ENCODE results near the gene PEMT.

The PEMT gene

DNA sequence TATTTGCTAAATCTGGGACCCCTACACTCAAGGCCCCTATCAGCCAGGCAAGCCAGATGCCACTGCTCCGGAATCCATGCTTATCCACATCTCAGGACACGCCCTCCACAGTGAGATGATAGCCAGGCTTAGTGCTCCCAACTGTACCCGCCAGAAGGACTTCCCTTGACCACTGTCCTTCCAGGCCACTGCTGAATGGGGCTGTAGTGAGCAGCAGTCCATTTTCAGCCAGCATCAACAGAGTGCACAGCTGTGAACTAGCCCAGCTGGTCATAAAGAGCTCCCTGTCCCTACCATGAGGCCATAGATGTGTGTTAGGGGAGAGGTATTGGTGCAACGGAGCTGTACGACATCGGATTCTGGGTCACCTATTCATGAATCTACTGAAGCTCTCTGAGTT lies 127.7 kb downstream of the PEMT start:
- TF ChIP-seq, protein P1, sequence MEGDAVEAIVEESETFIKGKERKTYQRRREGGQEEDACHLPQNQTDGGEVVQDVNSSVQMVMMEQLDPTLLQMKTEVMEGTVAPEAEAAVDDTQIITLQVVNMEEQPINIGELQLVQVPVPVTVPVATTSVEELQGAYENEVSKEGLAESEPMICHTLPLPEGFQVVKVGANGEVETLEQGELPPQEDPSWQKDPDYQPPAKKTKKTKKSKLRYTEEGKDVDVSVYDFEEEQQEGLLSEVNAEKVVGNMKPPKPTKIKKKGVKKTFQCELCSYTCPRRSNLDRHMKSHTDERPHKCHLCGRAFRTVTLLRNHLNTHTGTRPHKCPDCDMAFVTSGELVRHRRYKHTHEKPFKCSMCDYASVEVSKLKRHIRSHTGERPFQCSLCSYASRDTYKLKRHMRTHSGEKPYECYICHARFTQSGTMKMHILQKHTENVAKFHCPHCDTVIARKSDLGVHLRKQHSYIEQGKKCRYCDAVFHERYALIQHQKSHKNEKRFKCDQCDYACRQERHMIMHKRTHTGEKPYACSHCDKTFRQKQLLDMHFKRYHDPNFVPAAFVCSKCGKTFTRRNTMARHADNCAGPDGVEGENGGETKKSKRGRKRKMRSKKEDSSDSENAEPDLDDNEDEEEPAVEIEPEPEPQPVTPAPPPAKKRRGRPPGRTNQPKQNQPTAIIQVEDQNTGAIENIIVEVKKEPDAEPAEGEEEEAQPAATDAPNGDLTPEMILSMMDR (IDR thresholded peaks at IDR 0.05): no peak
- TF ChIP-seq ZFX (IDR thresholded peaks at IDR 0.05; ENCODE audit: borderline replicate concordance): no peak
- H3K27ac ChIP-seq: no peak overlapping the region

DNA sequence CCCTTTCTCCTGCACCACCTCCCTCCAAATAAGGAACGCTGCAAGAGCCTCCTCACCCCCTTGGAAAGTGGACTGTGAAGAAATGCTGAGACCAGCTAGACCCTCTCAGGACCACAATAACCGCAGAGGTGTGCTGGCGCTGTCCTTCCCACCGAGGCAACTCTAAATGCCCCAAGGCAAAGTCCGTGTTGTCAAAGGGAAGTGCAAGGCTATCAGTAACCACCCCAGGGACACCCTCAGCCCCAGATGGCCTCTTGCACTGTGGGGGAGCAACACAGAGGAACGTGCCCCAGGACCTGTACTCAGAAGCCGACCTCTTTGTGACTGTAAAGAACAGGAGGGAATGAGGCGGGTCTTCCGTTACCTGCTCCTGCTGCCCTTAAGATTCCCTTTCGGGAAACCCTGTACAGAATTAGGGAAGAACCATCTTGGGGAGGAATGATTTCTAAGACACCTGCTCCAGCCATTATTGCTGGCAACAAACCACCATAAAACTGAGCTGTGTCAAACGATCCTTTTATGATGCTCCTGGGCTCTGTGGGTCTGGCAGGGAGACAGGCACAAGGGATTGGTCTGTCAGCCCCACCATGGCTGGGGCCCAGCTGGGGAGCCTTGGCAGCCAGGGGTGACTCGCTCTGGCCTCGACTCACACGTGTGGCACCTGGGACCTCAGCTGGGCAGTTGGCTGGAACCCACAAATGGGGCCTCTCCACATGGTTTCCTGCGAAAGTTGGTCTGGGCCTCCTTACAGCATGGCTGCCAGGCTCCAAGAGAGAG lies 129.3 kb downstream of the PEMT start:
- no peak for TF ChIP-seq ZFX (IDR thresholded peaks at IDR 0.05; ENCODE audit: borderline replicate concordance)
- TF ChIP-seq, protein P1 (IDR thresholded peaks at IDR 0.05): no peak
- H3K27ac ChIP-seq: no peak overlapping the region

DNA sequence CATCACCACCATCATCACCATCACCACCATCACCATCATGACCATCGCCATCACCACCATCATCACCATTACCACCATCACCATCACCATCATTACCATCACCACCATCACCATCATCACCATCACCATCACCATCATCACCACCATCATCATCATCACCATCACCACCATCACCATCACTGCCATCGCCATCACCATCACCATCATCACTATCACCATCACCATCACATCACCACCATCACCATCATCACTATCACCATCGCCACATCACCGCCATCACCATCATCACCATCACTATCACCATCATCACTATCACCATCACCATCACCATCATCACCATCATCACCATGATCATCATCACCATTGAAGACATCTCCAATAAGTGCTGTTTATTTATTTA lies 131.5 kb downstream of the PEMT start:
- no peak overlapping the region for H3K27ac ChIP-seq
- TF ChIP-seq, protein P1 (IDR thresholded peaks at IDR 0.05): no peak
- no peak for TF ChIP-seq ZFX (IDR thresholded peaks at IDR 0.05; ENCODE audit: borderline replicate concordance)

DNA sequence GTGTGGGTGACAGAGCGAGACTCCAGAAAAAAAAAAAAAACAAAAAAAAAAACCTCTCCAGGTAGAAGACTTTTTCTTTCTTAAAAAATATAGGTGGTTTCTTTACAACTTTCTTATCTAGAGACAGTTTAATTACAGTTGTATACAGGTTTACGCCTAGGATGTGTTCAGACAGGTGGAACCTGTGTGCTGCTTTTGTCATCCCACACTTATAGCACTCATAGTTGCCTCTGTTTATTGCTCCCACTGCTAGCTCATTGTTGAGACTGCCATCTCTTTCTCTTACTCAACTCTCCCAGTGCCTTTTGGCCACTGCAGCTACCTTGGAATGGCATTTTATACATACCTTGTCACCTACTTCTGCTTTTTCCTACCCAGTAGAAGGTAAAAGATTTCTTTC lies 133.8 kb downstream of the PEMT start:
- TF ChIP-seq, protein P1 (IDR thresholded peaks at IDR 0.05): no peak
- no peak for TF ChIP-seq ZFX (IDR thresholded peaks at IDR 0.05; ENCODE audit: borderline replicate concordance)
- H3K27ac ChIP-seq: no peak overlapping the region

DNA sequence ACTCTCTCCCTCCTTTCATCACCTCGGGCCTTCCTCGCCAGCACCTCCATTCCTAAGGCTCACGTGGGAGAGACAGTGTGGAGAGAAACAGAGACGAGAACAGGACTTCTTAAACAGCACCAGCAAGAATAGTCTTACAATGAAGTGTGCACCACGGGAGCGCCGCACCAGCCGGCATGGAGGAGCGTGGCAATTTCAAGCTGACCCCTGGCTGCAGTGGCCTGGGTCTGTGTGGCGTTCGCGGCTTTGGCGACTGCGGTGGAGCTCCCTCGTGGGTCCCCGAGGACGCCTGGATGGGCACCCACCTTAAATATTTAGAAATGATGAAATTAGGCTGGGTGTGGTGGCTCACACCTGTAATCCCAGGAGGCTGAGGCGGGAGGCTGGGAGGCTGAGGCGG lies 135.3 kb downstream of the PEMT start:
- TF ChIP-seq ZFX (IDR thresholded peaks at IDR 0.05; ENCODE audit: borderline replicate concordance): no peak
- TF ChIP-seq, protein P1 (IDR thresholded peaks at IDR 0.05): no peak
- H3K27ac ChIP-seq: no peak overlapping the region
